ENCODE measurements around the gene SLAMF8.

DNA sequence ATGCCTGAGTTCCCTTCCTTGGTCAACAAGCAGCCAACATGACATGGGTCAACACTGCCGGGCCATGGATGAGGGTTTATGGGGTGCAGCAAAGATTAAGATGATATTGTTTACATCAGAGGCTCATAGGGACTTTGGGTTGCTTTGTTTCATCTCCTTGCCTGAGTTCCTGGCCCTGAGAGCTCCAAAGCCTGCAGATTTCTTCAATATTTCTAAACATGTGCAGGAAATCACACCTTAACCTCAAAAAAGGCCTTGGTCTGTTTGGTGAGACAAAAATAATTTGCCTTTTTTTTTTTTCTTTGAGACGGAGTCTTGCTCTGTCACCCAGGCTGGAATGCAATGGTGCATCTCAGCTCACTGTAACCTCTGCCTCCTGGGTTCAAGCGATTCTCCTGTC is 876 bp downstream of the SLAMF8 start:
- no peak for TF ChIP-seq CTCF (IDR thresholded peaks at IDR 0.05)
- no peak for TF ChIP-seq POLR2A (IDR thresholded peaks at IDR 0.05)

Data from vagina (tissue), 2 donors.